Stromal cell of bone marrow (primary cell): ENCODE results near the gene CXorf58.
"Not testable (repeated sequence)": the region's sequence is repeated elsewhere in the genome, so short reads cannot be mapped to it uniquely, and the experiment has no call there.

Experiments used
- DNase-seq: peaks from one replicate; pipeline ENCODE4 v3.0.0-alpha.2; 2012; ENCODE audit warnings: low read depth

The CXorf58 gene

DNA sequence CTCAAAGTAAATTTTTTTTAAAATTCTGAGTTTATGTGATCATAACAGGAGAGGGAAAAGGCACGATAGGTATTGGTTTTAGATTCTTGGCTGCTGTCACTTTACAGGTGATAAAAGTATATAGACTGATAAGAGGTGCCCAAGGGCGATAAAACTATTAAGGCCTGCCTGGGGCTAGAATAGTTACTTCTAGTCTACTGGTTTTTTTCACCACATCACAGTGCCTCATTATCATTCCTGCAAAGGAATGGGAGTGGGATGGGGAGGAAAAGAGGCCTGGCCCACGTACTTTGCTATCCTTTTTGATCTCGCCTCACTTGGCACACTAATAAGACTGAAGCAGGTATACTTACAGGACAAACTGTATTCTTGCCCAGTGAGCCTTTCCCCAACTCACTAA lies 46.6 kb downstream of the CXorf58 start:
- no peak for DNase-seq

DNA sequence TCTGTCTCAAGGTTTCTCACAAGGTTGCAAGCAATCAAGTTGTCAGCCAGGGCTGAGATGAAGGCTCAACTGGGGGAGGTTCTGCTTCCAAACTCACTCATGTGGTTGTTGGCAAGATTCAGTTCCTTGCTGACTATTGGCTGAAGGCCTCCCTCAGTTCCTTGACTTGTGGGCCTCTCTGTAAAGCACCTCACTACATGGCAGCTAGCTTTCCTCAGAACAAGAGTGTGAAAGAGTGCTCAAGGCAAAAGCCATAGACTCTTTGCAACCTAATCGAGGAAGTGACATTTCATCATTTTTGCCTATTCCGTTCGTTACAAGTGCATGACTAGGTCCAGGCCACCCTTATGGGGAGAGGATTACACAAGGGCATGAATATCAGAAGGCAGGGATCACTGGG lies 52.0 kb downstream of the CXorf58 start:
- DNase-seq = no peak

DNA sequence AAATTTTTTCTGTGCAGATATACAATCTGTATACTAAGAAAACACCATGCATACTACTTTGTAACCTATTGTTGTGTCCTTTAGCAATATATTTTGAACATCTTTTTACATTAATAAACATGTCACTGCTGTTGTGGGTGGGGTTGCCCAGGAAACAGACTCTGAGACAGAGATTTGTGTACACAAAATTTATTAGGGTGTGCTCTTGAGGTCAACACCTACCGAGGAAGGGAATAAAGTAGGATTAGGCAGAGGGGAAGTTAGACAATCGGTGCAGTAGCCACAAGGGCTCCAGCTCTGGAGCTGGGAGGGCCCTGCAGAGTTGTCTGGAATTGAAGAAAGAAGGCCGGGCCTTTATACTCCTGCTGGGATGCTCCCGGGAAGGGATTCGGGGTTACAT lies 56.4 kb downstream of the CXorf58 start:
- no peak for DNase-seq

DNA sequence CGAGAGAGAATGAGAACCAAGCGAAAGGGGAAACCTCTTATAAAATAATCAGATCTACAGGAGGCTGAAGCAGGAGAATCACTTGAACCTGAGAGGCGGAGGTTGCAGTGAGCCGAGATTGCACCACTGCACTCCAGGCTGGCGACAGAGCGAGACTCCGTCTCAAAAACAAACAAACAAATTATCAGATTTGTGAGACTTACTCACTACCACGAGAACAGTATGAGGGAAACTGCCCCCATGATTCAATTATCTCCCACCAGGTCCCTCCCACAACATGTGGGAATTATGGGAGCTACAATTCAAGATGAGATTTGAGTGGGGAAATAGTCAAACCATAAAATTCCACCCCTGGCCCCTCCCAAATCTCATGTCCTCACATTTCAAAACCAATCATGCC lies 57.8 kb downstream of the CXorf58 start:
- DNase-seq = not testable (repeated sequence)

DNA sequence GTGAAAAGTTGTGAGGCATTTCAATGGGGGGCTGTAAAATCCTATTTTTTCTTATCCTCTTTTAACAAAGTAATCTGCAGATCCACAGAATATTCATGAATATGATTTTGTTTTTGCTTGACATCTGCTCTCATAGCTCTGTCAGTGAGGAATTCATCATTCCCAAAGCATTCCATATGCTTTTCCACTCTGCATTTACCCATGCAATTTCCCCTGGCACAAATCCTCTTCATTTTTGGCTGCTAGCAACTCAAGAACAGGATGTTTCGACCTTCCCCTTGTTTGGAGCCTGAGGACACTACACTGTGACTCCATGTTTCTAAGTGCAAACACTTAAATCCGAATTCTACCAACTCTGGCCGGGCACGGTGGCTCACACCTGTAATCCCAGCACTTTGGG lies 70.7 kb downstream of the CXorf58 start:
- DNase-seq = no peak

DNA sequence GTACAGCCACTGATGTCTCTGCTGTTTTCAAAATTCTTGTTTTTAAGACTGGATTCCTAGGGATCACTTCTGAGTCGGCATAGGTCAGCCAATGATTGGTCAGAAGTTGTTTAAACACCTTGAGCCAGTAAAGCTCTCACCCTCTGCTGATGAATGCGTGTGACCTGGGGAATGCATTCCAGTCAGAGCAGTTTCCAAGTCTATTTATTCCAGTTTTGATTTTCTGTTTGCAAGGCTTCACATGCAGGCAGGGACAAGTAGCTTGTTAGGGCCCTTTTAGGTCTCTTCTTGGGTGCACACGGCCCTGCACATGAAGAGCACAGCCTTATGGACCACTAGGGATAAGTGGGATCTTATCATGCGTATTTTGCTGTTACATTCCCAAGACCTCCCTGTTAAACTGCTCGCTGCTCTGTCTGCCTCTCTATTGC lies 72.2 kb downstream of the CXorf58 start:
- DNase-seq = no peak

DNA sequence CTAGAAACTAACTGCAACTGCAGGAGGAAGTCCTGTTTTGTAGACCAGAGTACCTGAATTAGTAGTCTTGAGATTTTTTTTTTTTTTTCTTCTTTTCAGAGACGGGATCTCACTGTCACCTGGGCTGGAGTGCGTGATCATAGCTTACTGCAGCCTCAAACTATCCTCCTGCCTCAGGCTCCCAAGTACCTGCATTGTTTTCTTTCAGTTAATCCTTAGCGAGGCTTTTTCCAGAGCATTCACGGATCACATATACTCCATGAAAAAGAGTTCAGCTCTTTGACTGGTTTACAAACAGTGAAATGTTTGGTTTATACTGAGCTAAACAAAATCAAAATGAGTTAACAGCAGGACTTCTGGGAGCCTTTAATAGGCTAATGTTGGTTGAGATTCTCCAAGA lies 73.4 kb downstream of the CXorf58 start:
- DNase-seq = no peak

DNA sequence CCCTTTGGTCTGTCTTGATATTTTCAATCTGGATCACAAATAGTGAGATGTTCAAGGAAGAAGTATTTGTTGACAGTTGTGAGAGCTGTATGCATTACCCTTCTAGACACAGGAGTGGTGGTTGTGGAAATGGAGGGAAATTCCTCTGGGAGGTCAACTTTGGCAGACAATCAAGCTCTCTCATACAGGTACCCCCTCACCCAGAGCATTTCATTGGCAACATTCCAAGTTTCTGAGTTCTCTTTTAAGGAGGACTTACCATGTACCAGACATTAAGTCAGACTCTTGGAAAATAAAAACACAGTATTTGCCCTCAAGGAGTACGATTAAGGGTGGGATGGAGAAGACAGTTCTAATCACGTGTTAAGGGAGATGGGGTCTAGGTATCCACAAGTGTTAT lies 73.9 kb downstream of the CXorf58 start:
- no peak for DNase-seq

DNA sequence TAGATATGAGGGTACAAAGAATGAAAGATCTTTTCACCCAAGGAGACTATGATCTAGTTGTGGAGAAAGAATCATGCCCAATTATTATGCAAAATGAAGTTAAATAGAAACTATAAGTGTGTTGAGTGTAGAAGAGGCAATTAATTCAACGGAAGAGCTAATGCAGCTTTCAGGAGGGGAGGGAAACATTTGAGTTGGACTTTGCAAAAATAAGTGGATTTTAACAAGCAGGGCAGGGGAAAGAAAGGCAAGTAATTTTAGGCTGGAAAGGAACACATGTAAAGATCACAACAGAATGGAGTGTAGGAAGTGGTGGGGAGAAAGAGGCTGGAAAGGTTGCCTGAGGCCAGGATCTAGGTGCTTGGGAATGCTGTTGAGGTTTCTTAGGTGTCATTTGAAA lies 75.1 kb downstream of the CXorf58 start:
- DNase-seq = no peak
